ENCODE results near the gene OTOA. TPM values are rescaled to one million over a fixed set of nuclear protein-coding genes. Genes with fewer than 3 reads are reported as not detected.
"Not testable (repeated sequence)": the region's sequence is repeated elsewhere in the genome, so short reads cannot be mapped to it uniquely, and the experiment has no call there.

Gene OTOA
- polyA plus RNA-seq, 2 of the 4 experiments (the other 2 are of a cell fraction) = 0.05 TPM; not detected in 1

DNA sequence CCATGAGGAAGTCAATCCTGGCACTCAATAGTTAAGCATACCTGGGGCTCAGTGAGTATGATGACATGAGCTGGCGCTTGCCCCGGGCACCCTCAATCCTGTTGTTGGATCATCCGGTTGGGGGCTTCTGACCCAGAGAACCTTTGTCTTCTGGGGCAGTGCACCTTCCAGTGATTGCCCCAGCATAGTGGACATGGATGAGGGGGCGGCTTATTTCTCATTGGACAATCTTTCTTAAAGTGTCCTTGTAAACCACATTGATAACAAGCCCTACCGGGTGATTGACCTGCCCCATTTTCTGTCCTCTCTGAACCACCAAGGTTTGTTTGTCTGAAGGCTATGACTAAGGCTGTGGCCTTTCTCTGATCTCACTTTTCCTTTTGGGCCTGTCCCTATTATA, 29.6 kb upstream of the OTOA start:
- POLR2A ChIA-PET = no interaction called here
- no peak for ATAC-seq
- Histone ChIP-seq H3K4me3 (no peak overlapping the region), H3K9me3 (no peaks in the 10 kb centered on the region; the same call in 2 of the 3 replicates), H3K4me1 (peaks cover 7% of the 10 kb centered on the region; the same call in 2 of the 3 replicates), H3K4me2 (no peak overlapping the region), H3K27ac (no peak overlapping the region)
- TF ChIP-seq, protein P1, sequence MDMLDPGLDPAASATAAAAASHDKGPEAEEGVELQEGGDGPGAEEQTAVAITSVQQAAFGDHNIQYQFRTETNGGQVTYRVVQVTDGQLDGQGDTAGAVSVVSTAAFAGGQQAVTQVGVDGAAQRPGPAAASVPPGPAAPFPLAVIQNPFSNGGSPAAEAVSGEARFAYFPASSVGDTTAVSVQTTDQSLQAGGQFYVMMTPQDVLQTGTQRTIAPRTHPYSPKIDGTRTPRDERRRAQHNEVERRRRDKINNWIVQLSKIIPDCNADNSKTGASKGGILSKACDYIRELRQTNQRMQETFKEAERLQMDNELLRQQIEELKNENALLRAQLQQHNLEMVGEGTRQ (IDR thresholded peaks at IDR 0.05) = no peak
- TF ChIP-seq, protein P2, sequence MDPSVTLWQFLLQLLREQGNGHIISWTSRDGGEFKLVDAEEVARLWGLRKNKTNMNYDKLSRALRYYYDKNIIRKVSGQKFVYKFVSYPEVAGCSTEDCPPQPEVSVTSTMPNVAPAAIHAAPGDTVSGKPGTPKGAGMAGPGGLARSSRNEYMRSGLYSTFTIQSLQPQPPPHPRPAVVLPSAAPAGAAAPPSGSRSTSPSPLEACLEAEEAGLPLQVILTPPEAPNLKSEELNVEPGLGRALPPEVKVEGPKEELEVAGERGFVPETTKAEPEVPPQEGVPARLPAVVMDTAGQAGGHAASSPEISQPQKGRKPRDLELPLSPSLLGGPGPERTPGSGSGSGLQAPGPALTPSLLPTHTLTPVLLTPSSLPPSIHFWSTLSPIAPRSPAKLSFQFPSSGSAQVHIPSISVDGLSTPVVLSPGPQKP (IDR thresholded peaks at IDR 0.05; ENCODE audit: low read depth, low read length) = no peak
- no peak for TF ChIP-seq JUN (IDR thresholded peaks at IDR 0.05)
- no peak for TF ChIP-seq TFCP2L1 (CRISPR knock-in tag; IDR thresholded peaks at IDR 0.05)
- TF ChIP-seq, protein P3, sequence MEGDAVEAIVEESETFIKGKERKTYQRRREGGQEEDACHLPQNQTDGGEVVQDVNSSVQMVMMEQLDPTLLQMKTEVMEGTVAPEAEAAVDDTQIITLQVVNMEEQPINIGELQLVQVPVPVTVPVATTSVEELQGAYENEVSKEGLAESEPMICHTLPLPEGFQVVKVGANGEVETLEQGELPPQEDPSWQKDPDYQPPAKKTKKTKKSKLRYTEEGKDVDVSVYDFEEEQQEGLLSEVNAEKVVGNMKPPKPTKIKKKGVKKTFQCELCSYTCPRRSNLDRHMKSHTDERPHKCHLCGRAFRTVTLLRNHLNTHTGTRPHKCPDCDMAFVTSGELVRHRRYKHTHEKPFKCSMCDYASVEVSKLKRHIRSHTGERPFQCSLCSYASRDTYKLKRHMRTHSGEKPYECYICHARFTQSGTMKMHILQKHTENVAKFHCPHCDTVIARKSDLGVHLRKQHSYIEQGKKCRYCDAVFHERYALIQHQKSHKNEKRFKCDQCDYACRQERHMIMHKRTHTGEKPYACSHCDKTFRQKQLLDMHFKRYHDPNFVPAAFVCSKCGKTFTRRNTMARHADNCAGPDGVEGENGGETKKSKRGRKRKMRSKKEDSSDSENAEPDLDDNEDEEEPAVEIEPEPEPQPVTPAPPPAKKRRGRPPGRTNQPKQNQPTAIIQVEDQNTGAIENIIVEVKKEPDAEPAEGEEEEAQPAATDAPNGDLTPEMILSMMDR (IDR thresholded peaks at IDR 0.05) = no peak
- no peak for TF ChIP-seq EHMT2 (IDR thresholded peaks at IDR 0.05; ENCODE audit: low read depth)
- TF ChIP-seq ZSCAN20 (CRISPR knock-in tag; IDR thresholded peaks at IDR 0.05) = no peak
- TF ChIP-seq SREBF2 (IDR thresholded peaks at IDR 0.05) = no peak
- TF ChIP-seq POLR2A (IDR thresholded peaks at IDR 0.05; ENCODE audit: low read length) = no peak
- TF ChIP-seq POLR2AphosphoS2 (conservative IDR thresholded peaks at IDR 0.05; ENCODE audit: low read length) = no peak
- TF ChIP-seq, protein P4, sequence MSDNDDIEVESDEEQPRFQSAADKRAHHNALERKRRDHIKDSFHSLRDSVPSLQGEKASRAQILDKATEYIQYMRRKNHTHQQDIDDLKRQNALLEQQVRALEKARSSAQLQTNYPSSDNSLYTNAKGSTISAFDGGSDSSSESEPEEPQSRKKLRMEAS (IDR thresholded peaks at IDR 0.05) = no peak
- WGBS (ENCODE audit: missing lambda C conversion rate) = 85% methylated on average over 5 of the region's 5 CpGs
- no peak for FAIRE-seq
- DNase-seq (ENCODE audit: low read depth in 1 of 2, low spot score in 1 of 2) = no peak
- CTCF ChIA-PET = interaction anchor here (1.5 kb wide), 1 partner anchor 14 kb away, joined by 3 read pairs; no protein-coding TSS in a partner anchor

DNA sequence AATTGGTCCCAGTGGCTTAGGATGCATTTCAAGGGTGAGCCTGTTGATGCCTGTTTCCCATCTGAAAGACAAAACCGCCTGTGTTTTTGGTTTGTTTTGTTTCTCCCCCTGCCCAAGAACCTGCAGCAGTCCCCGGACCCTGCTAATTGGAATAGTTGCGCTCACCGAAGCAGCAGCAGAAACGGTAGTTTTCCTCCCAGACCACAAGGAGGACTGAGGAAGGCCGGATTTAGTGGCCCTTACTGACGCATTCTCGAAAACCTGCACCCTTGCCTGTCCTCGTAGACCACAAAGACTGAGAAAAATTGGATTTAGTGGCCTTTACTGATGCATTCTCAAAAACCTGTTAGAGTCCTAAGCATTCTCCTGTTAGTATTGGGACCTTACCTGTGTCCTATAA, 28.1 kb upstream of the OTOA start:
- H3K4me3 ChIP-seq; H3K4me1 ChIP-seq; H3K27ac ChIP-seq; H3K9me3 ChIP-seq; DNase-seq (ENCODE audit: low read depth in 1 of 2, low spot score in 1 of 2); H3K4me2 ChIP-seq; POLR2A ChIA-PET; FAIRE-seq; ATAC-seq: not testable (repeated sequence)
- 93% methylated on average over 9 of the region's 9 CpGs for WGBS (ENCODE audit: missing lambda C conversion rate)
- CTCF ChIA-PET = interaction anchor here (4.0 kb wide), 1 partner anchor 21 kb away, joined by 21 read pairs; no protein-coding TSS in a partner anchor

DNA sequence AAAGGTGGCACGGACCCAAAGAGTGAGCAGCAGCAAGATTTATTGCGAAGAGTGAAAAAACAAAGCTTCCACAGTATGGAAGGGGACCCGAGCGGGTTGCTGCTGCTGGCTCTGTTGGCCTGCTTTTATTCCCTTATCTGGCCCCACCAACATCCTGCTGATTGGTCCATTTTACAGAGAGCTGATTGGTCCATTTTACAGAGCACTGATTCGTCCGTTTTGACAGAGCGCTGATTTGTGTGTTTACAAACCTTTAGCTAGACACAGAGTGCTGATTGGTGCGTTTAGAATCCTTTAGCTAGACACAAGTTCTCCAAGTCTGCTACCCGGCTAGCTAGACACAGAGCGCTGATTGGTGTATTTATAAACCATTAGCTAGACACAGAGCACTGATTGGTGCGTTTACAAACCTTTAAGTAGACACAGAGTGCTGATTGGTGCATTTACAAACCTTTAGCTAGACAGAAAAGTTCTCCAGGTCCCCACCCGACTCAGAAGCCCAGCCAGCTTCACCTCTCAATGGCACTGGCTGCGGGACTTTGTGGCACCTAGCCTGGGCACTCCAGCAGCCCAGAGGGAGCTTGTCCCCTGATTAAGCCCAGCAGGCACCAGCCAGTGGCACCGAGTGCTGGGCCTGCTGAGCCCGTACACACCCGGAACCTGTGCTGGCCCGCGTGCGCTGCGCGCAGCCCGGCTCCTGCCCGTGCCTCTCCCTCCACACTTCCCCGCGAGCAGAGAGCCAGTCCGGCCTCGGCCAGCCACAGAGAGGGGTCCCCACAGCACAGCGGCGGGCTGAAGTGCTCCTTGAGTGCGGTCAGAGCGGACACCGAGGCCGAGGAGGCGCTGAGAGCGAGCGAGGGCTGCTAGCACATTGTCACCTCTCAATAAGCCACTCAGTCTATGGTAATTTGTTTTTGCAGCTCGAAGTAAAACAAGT, 26.5 kb upstream of the OTOA start:
- POLR2A ChIA-PET = no interaction called here
- 95% methylated on average over 28 of the region's 37 CpGs for WGBS (ENCODE audit: missing lambda C conversion rate)

More for the DNA sequence above, 26.5 kb upstream of the OTOA start:
- H3K4me3 ChIP-seq = no peak overlapping the region
- DNase-seq (ENCODE audit: low read depth in 1 of 2, low spot score in 1 of 2) (peak in 1 of 2 experiments; percentile 12), FAIRE-seq (no peak), ATAC-seq (peak; percentile 30; a peak in 2 of 6 replicates)
- no peak overlapping the region for H3K4me2 ChIP-seq
- TF ChIP-seq, protein P1 (IDR thresholded peaks at IDR 0.05) = no peak
- peaks cover 7% of the 10 kb centered on the region; the same call in 2 of the 3 replicates for H3K4me1 ChIP-seq
- CTCF ChIA-PET = interaction anchor here (0.6 to 4.0 kb wide), 4 partner anchors 9 to 165 kb away, joined by 3 to 21 read pairs (median 10); no protein-coding TSS in a partner anchor
- H3K9me3 ChIP-seq = no peaks in the 10 kb centered on the region
- no peak overlapping the region for H3K27ac ChIP-seq

All from A549 (cell line).